Bone marrow (tissue), 2 donors: ENCODE measurements around the gene LEMD1.
"Not testable (repeated sequence)": the region's sequence is repeated elsewhere in the genome, so short reads cannot be mapped to it uniquely, and the experiment has no call there.

Experiments
- DNase-seq, 2 donors: peaks; one replicate each; lab custom pipeline; 2025; lab: John Stamatoyannopoulos, UW

Gene LEMD1

GRCh38 chr1:205429762-205430695 lies 8.2 kb upstream of the LEMD1 start:
- no peak for DNase-seq

GRCh38 chr1:205424901-205425600 lies 3.2 kb upstream of the LEMD1 start:
- DNase-seq: no peak

- no peak for DNase-seq
These were observed 2.1 kb upstream of the LEMD1 start for GRCh38 chr1:205423814-205424399.

- no peak for DNase-seq
These were observed 1.3 kb upstream of the LEMD1 start for GRCh38 chr1:205422993-205423642.

- DNase-seq: no peak
These were observed 918 bp downstream of the LEMD1 start for GRCh38 chr1:205420938-205421337.

- no peak for DNase-seq
These were observed 3.8 kb downstream of the LEMD1 start for GRCh38 chr1:205417870-205418635.

- DNase-seq: no peak
These were observed 5.5 kb downstream of the LEMD1 start for GRCh38 chr1:205416322-205416721.

- DNase-seq: no peak
These were observed 11.1 kb downstream of the LEMD1 start for GRCh38 chr1:205410581-205411298.

GRCh38 chr1:205407970-205408369 lies 13.9 kb downstream of the LEMD1 start:
- no peak for DNase-seq

- not testable (repeated sequence) for DNase-seq
These were observed 15.6 kb downstream of the LEMD1 start for GRCh38 chr1:205406252-205406651.

GRCh38 chr1:205404484-205404883 lies 17.4 kb downstream of the LEMD1 start:
- DNase-seq: not testable (repeated sequence)

- DNase-seq: no peak
These were observed 23.3 kb downstream of the LEMD1 start for GRCh38 chr1:205398586-205398985.

- peak in 1 of 2 donors; percentile 38 for DNase-seq
These were observed 24.8 kb downstream of the LEMD1 start for GRCh38 chr1:205396967-205397616.

- no peak for DNase-seq
These were observed 26.2 kb downstream of the LEMD1 start for GRCh38 chr1:205395616-205396015.

- DNase-seq: no peak
These were observed 29.2 kb downstream of the LEMD1 start for GRCh38 chr1:205392650-205393049.

- DNase-seq: no peak
These were observed 30.5 kb downstream of the LEMD1 start for GRCh38 chr1:205391386-205391785.

- no peak for DNase-seq
These were observed 34.0 kb downstream of the LEMD1 start for GRCh38 chr1:205387845-205388244.

GRCh38 chr1:205382990-205383389 lies 38.9 kb downstream of the LEMD1 start:
- not testable (repeated sequence) for DNase-seq

- no peak for DNase-seq
These were observed 39.3 kb downstream of the LEMD1 start for GRCh38 chr1:205382561-205382960.

GRCh38 chr1:205381305-205381704 lies 40.6 kb downstream of the LEMD1 start:
- no peak for DNase-seq
